NCI-H524 treated with DMSO at 0.1 percent for 48 hours (cell line): ENCODE measurements around the gene AUTS2.

Source experiments
- DNase-seq: peaks from one replicate; lab custom pipeline; 2025; lab: John Stamatoyannopoulos, UW

AUTS2 gene

DNA sequence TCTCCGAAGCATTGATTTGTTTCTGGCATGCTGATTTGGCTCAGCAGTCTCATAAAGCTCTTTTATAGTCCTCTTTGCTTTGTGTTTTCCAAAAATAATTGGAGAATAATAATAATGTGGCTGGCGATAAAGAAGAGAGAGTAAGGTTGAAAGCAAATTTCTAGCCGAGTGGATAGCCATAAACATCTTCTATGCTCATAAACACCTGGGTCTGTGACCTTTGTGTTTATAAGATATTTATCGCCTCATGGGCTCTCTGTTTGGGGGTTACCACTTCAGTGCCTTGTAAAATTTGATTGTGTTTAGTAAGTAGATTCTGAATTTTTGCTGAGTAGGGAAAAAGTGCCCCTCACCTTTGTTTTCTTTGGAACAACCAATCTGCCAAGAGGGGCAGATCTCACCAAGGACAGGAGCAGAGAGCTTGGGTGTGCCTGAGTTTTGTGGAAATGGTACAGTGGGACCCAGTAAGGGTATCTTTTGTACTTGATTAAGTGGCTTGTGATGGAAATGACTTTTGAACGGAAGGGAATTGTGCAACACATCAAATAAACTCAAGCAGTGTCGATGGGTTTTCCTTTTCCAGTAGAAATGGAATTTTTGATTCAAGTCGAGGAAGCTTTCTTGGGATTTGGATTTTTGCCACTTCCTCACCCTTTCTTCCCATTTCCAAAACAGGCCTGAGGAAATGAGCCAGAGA lies 220.5 kb downstream of the AUTS2 start:
- no peak for DNase-seq

DNA sequence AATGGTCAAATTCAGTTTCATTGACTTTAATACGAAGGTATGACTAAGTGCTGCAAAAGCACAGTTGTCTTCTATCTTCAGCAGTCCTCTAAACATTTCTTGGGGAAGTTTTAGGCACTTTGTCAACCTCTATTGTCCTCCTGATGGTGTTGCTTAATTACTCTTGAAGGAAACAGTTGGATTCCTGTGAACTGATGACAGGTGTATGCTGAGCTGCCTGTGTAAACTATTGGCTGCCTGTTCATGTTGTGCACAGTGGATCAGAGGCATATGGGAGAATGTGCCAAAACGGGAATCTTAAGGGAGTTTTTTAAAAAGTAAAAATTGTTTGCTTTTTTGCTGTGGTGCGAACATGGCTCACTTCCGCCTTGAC lies 221.0 kb downstream of the AUTS2 start:
- no peak for DNase-seq

DNA sequence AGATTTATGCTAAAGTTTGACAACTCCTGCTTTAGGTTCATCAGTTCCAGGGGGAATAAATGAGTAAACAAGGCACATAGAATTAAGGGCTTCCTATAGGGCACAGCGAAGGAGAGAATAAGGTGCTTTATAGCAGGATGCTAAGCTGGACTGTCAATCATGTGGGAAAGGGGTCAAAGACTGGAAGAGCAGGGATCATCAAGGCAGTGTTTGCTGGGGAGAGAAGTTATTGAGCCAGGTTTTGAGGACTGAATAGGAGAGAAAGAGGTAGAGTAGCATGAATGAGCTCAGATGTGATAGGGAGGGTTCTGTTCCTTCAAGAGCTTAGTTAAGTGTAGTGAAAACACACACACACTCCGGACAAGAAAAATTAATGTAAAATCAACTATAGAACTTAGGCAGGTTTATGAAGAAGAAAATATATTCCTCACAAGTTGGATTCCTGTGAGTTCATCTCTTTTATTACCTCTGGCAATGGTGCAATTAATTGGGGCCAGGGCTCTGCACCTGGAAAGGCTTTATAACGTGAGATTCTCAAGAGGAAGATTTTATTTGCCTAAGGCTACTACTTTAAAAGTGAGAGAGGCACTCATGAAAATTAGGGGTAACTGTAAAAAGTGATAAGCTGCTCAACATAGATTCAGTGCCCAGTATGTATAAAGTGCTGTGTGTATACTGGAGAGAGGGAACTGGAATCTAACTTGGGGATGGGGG lies 222.4 kb downstream of the AUTS2 start:
- DNase-seq, result no peak

DNA sequence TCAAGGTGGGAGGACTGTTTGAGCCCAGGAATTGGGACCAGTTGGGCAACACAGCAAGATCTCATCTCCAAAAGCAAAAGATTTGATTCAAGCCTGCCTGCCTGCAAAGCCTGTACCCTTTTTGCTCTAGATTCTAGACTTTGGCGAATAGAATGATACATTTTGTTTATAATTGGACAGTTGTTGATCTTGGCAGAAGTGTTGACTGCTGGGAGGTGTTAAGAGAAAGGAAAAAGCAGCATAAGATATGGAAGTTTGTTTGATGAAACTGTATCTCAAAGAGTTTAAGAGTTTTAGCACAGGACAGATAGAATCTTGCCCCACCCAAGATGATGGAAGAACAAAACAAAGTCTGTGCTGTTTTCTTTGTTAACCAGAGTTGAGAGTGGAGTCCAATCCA lies 224.1 kb downstream of the AUTS2 start:
- no peak for DNase-seq

DNA sequence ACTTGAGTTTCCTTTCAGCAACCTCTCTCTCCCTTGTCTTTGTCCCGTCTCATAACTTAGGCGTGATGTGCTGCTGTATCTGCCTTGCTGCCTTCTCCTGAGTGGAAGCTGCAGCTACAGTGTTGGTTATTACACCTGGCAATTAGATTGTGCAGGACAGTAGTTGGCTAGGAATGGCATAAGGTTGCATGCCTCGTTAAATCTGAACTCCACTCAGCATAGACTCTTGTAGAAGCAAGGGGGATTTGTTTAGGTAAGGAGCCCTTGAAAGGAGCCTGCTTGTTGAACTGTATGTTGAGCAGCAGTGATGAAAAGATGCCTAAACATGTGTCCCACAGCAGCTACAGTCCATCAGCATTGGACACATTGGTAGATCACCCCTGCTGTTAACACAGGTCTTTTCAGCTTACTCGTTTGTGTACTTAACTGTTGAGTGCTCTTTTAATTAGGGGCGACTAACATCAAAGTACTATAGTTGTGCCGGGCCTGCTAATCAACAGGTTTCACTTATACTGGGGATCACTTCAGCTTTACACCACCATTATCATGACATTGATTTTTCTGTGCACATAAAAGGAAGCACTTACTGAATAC lies 225.0 kb downstream of the AUTS2 start:
- DNase-seq, result peak; percentile 67

DNA sequence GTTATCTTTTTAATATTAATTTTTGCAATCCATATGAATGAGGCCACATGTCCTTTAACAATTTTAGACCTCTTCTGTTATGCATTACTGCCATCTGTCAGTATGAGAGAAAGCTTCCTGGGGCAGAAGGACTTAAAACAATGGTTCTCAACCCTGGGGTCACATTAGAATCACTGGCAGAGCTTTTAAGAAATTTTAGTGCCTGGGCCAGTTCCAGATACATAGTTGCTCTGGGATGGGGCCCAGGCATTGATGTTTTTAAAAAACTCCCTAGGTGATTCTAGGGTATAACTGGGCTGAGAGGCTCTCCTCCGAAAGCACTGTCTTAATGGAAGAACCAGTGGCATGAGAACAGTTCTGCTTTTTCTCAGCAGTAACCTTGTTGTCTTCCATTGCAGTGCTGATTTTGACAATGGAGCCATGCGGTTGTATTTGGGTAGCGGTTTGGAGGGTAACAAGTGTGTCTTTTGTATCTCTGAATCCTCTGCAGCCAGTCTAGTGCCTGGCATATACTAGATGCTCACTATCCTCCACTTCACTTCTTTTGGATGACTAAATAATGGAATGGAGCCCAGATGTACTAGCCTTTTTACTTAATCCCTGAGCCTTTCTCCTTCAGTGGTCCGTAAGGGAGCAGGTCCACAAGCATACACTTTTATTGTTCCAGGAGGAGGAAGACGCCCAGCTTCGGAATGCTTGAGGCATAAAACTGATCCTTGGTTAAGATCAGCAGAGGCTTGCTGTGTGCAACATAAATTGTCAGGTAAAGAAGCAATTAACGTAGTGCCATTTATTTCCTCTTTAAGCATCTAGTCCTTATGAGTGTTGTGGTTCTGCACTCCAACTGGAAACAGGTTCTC lies 227.1 kb downstream of the AUTS2 start:
- DNase-seq, result peak; percentile 12

DNA sequence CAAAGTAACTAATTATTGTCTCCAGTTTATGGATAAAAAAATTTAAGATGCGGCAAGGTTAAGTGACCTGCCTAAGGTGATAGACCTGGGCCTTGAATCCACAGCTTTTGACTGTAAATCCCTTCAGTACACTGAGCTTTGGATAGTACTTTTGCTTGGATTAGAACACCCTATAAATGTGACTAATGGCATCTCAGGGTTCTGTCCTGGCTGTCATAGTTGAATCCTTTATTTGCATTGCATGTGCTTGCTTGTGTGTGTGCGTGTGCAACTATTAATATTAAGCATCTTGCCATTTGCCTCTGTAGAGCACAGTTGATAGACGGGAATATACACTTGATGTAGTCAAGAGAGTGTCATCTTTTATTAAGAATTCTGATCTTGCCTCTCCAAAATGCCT lies 228.0 kb downstream of the AUTS2 start:
- no peak for DNase-seq

DNA sequence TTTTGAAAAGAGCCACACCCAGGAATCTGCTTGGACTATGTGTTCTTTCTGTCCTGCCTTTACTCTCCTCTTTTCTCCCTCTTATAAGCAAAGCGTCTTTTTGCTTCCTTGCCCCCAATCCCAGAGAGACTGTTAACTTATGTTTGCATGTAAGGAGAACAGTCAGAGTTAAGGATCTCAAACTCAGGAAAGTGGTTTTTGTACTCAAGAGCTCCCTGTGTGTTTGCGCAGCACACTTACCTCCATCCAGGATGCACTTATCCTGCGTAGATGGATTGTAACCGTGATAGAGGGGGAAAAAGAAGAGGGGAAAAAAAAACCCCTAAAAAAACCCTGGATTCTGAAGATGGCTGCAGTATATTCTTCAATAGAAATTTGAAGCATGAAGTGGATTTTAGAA lies 228.9 kb downstream of the AUTS2 start:
- no peak for DNase-seq

DNA sequence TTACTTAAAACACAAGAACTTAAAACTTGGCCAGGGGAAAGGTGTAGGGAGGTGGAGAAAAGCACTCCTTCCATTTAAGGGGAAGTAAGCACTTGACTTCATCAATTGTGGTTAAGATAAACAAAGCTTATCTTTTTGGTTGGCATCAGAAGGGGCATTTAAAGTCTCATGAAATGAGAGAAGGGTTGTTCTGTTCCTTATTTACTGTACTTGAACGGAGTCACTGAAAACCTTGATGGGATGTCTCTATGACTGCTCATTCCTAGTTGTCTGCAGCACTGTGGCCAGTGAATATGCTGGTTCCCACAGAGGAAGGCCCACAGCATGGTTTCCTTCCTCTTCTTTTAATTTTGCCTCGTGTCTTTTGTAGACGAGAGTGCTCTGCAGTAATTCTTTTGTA lies 229.3 kb downstream of the AUTS2 start:
- no peak for DNase-seq

DNA sequence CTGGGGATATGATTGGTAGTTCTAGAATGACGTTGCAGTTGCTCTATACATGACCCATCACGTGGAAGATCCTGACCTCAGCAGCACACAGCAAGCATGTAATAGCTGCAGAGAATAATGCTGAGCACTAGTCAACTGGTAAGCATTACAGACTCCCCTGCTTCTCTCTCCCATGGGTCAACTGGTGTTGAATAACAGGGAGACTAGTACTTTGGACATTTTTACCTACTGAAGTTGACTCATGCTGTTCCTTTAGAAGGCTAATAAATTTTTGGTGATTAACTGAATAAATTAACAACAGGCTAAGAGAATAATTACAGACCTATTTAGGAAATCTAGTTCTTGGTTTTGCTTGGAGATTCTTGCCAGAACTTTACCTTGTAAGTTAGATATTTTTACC lies 234.1 kb downstream of the AUTS2 start:
- DNase-seq, result no peak

DNA sequence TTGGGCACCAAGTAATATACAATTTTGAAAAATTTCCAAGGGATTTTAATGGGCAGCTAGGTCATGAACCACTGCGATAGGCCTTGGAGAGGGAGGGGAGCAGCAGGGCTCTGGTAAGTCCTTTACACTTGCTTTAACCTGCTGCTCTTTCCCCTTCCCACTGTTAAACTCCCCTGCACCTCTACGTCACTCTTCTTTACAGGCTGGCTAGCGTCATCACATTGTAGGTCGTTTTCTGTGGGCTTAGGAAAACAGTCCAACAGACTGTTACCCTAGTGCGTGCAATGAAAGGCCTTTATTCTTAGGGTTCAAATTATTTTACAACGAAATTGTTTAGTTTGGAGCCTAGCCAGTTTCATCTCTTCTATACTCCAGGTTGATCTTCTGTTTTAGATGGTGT lies 235.7 kb downstream of the AUTS2 start:
- DNase-seq, result no peak

DNA sequence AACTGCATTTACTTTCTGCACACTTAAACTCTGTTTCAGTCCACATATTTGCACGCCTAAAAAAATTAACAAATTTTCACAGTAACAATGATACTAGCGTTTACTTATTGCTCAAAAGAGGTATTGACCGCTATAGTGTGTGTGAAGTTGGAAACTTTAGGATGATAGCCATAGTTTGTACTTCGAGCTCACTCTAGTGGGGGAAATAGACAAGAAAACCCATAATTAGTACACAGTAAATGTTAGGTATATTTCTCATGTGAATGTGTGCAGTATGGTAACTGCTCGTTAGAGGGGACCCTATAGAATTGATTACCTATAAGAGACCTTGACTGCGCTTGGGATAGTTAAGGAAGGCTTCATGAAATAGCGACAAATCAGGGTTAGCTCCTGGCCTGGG lies 238.4 kb downstream of the AUTS2 start:
- DNase-seq, result no peak

DNA sequence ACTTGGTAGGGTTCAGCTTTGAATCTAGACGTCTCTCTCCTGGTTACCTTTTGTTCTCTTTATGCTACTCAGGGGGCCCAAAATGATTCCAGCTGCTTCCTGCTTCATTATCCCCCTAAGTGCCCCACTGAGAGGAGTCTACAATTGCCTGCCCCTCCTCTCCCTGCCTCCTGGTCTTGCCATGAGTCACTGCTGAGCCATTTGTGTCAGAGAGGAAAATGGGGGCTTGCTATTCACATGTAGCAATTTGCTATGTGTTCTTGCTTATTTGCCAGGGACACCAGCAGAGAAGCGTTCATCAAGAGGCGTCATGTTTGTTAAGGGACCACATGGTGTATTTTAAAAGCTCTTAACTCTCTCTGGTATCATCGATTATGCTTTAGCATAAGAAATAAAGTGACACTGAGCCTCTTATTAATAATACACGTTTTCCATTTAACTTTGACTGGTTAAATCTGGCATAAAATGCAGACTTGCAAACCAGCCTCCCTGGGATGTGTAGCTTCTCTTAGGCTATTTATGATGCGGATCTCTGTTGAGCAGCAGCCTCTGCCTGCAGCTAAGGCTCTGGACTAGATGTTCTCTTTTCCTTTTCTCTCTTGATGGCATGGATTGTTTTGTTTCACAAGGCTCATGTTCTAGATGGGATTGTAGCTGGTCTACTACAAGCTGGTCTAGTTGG lies 239.3 kb downstream of the AUTS2 start:
- DNase-seq, result peak; percentile 70

DNA sequence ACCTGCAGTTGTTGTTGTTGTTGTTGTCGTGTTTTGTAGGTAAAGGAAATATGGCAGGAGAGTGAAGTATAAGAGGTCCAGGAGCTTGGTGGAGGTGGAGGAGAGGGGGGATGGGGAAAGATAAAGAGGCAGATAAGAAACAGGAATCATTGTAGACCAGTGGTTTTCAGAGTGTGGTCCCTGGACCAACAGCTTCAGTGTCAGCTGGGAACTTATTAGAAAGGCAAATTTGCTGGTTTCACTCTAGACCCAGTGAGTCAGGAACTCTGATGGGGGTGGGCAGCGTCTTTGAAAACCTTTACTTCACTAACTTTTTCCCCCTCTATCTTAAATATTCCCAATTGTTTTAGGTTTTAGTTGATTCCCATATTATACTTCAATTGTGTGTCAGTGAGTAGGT lies 241.5 kb downstream of the AUTS2 start:
- DNase-seq, result no peak

DNA sequence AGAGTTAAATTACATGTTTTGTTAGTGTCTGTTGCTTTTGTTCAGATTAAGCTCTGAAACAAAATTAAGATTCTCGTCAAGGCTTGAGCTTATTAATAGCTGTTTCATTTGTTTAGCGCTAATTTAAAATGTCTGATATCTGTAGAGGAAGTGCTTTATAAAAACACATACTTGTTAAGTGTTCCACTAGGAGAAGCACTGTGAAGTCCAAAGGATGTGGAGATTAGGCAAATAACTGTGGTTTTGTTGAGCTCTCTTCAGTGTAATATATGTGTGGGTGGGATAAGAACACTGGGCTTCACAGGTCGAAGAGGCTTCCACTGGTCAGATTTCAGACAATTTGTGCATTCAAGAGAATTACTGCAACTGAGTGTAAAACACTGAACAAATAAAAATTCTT lies 242.0 kb downstream of the AUTS2 start:
- DNase-seq, result no peak

DNA sequence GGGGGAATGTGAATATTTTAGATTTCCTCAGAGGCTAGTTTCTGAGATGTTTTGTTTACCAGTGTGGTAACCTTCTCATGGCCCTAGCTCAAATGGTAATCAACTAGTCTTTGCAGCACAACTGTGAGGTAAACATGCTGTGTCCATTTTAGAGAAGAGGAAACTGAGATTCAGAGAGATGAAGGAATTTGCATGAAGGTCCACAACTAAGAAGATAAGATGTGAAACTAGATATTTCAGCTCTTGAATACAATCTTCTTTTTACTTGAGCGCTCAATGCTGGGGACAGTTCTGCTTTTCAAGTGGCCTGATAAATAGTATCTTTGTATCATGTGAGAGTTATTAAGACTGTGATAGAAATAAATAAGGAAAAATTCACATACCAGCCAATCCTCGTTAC lies 245.4 kb downstream of the AUTS2 start:
- no peak for DNase-seq

DNA sequence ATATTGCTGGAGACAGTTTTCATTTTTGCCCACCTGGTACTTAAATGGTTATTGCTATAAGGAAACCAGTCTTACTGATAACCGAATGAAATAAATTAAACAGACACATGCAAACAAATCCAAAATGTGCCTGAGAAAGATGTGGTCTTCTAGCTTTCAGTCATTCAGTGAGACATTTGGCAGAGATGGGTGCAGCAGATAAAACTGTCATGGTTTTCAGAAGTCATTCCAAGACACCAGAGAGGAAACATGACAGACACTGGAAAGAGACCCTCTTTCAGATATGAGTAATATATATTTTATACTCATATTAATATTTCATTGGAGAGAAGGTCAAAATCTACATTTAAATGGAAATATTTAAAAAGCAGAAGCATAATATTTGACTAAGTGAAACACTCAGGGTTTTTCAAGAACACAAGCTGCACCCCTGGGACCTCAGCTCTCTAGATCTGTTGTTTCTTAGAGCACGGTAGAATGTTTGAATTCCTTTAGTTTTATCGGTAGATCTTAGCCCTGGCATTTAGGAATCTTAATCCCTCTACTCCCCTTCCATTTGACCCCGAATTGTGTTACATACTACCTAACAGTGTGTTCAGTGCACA lies 246.1 kb downstream of the AUTS2 start:
- DNase-seq, result no peak

DNA sequence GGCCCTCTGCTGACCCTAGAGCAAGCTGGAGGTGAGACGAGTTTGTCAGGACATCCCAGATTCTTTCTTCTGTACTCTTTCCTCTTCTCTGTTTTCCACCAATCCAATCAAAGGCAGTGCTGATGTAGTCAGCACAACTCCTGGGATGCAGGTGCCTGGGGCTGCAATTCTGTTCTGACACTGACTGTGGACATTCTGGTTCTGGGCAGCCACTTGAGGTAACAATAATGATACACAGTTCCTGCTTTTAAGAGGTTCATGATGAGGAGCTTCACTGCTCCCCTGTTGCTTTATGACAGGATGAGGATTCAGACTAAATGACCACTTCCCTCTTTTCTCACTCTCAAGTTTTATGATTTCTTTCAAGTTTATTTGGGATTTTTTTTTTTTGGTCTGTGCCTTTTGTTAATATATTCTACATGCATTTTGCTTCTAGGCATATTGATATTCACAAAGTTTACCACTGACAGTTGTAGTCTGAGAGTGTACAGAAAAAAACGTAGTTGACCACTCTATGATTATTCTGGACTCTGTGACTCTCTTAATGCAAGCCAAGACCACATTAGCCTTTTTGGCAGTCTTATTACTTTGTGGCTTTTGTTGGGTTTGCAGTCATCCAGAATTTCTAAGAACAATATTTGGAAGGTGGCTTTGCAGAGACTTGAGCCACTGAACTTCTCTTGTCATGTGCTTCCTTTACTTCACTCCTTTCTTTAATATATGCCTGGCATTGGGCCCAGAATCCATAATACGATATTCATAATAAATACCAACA lies 247.6 kb downstream of the AUTS2 start:
- DNase-seq, result peak; percentile 12

DNA sequence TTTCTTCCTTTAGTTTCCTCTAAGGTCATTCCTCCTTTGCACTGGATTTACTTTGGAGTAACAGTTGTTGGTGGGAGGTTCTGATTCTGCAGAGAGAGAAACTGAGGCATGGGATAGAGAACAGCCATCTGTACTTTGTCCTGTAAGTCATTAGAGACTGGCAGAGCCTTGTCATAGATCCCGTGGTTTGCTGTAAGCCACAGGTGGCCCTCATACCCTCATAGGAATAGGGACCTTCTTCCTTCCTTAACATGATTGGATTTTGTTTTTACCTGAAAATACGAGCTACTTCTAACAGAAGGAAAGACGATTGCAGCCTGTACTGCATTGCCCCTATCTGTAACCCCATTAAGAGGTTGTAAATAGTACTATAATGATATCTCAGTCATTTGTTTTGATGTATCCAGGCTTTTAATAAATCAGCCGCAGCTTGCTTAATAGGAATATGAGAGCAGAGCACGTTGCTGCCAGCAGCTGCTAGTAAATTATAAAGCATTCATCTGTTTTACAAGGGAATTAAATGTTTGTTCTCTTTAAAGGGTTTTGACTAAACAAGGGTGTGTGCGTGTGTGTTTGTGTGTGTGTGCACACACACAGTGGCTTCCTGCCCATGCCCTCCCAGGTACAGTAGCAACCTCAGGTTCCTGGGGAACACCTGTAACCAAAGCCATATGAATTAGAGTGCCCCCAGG lies 249.8 kb downstream of the AUTS2 start:
- DNase-seq, result no peak

DNA sequence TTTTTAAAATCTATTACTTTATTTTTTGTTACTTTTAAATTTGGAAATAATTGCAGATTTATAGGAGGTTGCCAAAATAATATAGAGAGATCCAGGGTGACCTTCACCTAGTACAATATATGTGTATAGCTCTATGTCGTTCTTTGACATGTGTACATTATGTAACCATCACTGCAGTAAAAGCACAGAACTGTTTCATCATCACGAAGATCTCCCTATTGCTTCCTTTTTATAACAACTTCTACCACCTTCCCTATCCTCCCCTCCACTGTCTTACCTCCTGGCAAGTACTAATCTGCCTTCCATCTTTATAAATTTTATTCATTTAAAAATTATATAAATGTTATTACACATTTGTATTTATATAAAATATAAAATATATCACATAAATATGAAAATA lies 251.0 kb downstream of the AUTS2 start:
- no peak for DNase-seq
